ENCODE measurements around the gene RAD51D. TPM values are rescaled to one million over a fixed set of nuclear protein-coding genes. Genes with fewer than 3 reads are reported as not detected.

RAD51D gene
- total RNA-seq, 3 donors from 2014 or later (not counting 1 experiment from before 2014, with no cell fraction given): 15.4 to 27.0 (median 22.7) TPM

GRCh38 chr17:35084987-35085386 is 34.7 kb downstream of the RAD51D start:
- H3K27ac ChIP-seq (ENCODE audit: low read length): no peak overlapping the region

GRCh38 chr17:35083071-35083470 is 36.6 kb downstream of the RAD51D start:
- DNase-seq (no peak), ATAC-seq (no peak)
- Mint-ChIP-seq H3K9me3 (no peaks in the 10 kb centered on the region), H3K4me3 (peak overlapping the region; percentile 22), H3K36me3 (no peaks in the 10 kb centered on the region), H3K27me3 (ENCODE audit: low read depth in 2 of 2) (no peaks in the 10 kb centered on the region), H3K27ac (peak overlapping the region; percentile 14 to 48), H3K4me1 (peaks cover 38 to 53% of the 10 kb centered on the region in 2 donors)
- peaks cover 13% of the 10 kb centered on the region for H3K4me1 ChIP-seq (ENCODE audit: control insufficient read depth, insufficient read depth, low read length)
- 96% methylated on average over 2 of the region's 2 CpGs for WGBS (ENCODE audit: insufficient coverage)
- TF ChIP-seq CTCF (IDR thresholded peaks at IDR 0.05): no peak
- H3K4me3 ChIP-seq (ENCODE audit: low read length): no peak overlapping the region
- H3K36me3 ChIP-seq (ENCODE audit: control insufficient read depth, insufficient read depth, low read length): no peaks in the 10 kb centered on the region
- no peaks in the 10 kb centered on the region for H3K27me3 ChIP-seq (ENCODE audit: control insufficient read depth, insufficient read depth, low read length)
- H3K9me3 ChIP-seq (ENCODE audit: control insufficient read depth, insufficient read depth, low read length): no peaks in the 10 kb centered on the region
- intact Hi-C loops (cut with micrococcal nuclease): no loop called here
- H3K27ac ChIP-seq (ENCODE audit: low read length): no peak overlapping the region

More at GRCh38 chr17:35084987-35085386, 34.7 kb downstream of the RAD51D start:
- no peak overlapping the region for H3K4me3 ChIP-seq (ENCODE audit: low read length)
- Mint-ChIP-seq H3K4me1 (peaks cover 45 to 49% of the 10 kb centered on the region in 2 donors), H3K4me3 (no peak overlapping the region), H3K36me3 (no peaks in the 10 kb centered on the region), H3K27ac (peak overlapping the region in 1 of 2 donors; percentile 95), H3K27me3 (ENCODE audit: low read depth in 2 of 2) (no peaks in the 10 kb centered on the region), H3K9me3 (no peaks in the 10 kb centered on the region)
- 71% methylated on average over 2 of the region's 2 CpGs for WGBS (ENCODE audit: insufficient coverage)
- H3K36me3 ChIP-seq (ENCODE audit: control insufficient read depth, insufficient read depth, low read length): no peaks in the 10 kb centered on the region
- intact Hi-C loops (cut with micrococcal nuclease): loop anchor here (5.0 kb wide), 1 partner anchor 103 kb away; the partner anchor contains the start of gene LIG3
- H3K4me1 ChIP-seq (ENCODE audit: control insufficient read depth, insufficient read depth, low read length): peaks cover 24% of the 10 kb centered on the region
- no peaks in the 10 kb centered on the region for H3K27me3 ChIP-seq (ENCODE audit: control insufficient read depth, insufficient read depth, low read length)
- TF ChIP-seq CTCF (IDR thresholded peaks at IDR 0.05): no peak
- DNase-seq (no peak), ATAC-seq (no peak)
- no peaks in the 10 kb centered on the region for H3K9me3 ChIP-seq (ENCODE audit: control insufficient read depth, insufficient read depth, low read length)

GRCh38 chr17:35082073-35082657 is 37.5 kb downstream of the RAD51D start:
- Mint-ChIP-seq H3K4me1 (peaks cover 38 to 53% of the 10 kb centered on the region in 2 donors), H3K27ac (peak overlapping the region; percentile 21 to 27), H3K27me3 (ENCODE audit: low read depth in 2 of 2) (no peaks in the 10 kb centered on the region), H3K36me3 (no peaks in the 10 kb centered on the region), H3K9me3 (no peaks in the 10 kb centered on the region), H3K4me3 (peak overlapping the region; percentile 14)
- Histone ChIP-seq H3K27me3 (ENCODE audit: control insufficient read depth, insufficient read depth, low read length) (no peaks in the 10 kb centered on the region), H3K4me1 (ENCODE audit: control insufficient read depth, insufficient read depth, low read length) (peaks cover 8% of the 10 kb centered on the region), H3K9me3 (ENCODE audit: control insufficient read depth, insufficient read depth, low read length) (no peaks in the 10 kb centered on the region), H3K36me3 (ENCODE audit: control insufficient read depth, insufficient read depth, low read length) (no peaks in the 10 kb centered on the region), H3K27ac (ENCODE audit: low read length) (peak overlapping the region; percentile 15), H3K4me3 (ENCODE audit: low read length) (no peak overlapping the region)
- DNase-seq (peak in 1 of 2 donors; percentile 44), ATAC-seq (peak; percentile 29 to 57 (median 52))
- TF ChIP-seq CTCF (IDR thresholded peaks at IDR 0.05): no peak
- WGBS (ENCODE audit: insufficient coverage): 38% methylated on average over 3 of the region's 3 CpGs
- intact Hi-C loops (cut with micrococcal nuclease): no loop called here

GRCh38 chr17:35081638-35082037 is 38.0 kb downstream of the RAD51D start:
- no peaks in the 10 kb centered on the region for H3K9me3 ChIP-seq (ENCODE audit: control insufficient read depth, insufficient read depth, low read length)
- H3K27ac ChIP-seq (ENCODE audit: low read length): no peak overlapping the region
- Mint-ChIP-seq H3K9me3 (no peaks in the 10 kb centered on the region), H3K4me3 (no peak overlapping the region), H3K27ac (peak overlapping the region; percentile 21 to 74), H3K36me3 (no peaks in the 10 kb centered on the region), H3K27me3 (ENCODE audit: low read depth in 2 of 2) (no peaks in the 10 kb centered on the region), H3K4me1 (peaks cover 35 to 53% of the 10 kb centered on the region in 2 donors)
- TF ChIP-seq CTCF (IDR thresholded peaks at IDR 0.05): no peak
- H3K4me1 ChIP-seq (ENCODE audit: control insufficient read depth, insufficient read depth, low read length): peaks cover 6% of the 10 kb centered on the region
- H3K4me3 ChIP-seq (ENCODE audit: low read length): no peak overlapping the region
- H3K36me3 ChIP-seq (ENCODE audit: control insufficient read depth, insufficient read depth, low read length): no peaks in the 10 kb centered on the region
- no peaks in the 10 kb centered on the region for H3K27me3 ChIP-seq (ENCODE audit: control insufficient read depth, insufficient read depth, low read length)
- WGBS (ENCODE audit: insufficient coverage): no CpG with 5 or more reads among the region's 1 CpG
- intact Hi-C loops (cut with micrococcal nuclease): no loop called here
- DNase-seq (no peak), ATAC-seq (no peak)
